PC-3 (cell line): Measurements from ENCODE around the gene CADM4. TPM values are rescaled to one million over a fixed set of nuclear protein-coding genes. Genes with fewer than 3 reads are reported as not detected.

ENCODE experiments used
- ATAC-seq: fragments of 200-7000 bp; cut with Tn5 transposase; 2 replicates; pipeline ENCODE4 v1.9.1; 2020; ENCODE audit warnings: mild to moderate bottlenecking, moderate library complexity
- Bru-seq: library from RNA; stranded (reverse); fragments of 400-500 nt; gene quantifications from one replicate; lab custom pipeline; 2021; lab: Mats Ljungman, UMichigan
- BruChase-seq, 2 experiments: library from RNA; stranded (reverse); fragments of 400-500 nt; gene quantifications; one replicate each; lab custom pipeline; 2021; lab: Mats Ljungman, UMichigan
- BruUV-seq: library from RNA; stranded (reverse); fragments of 400-500 nt; replicated peaks from 2 replicates; lab custom pipeline; 2021; lab: Mats Ljungman, UMichigan
- CTCF ChIA-PET: fragments of 300-600 bp; sonication (Branson Sonifier 250); formaldehyde crosslinking; loops from one replicate; lab custom pipeline; 2022; ENCODE audit warnings: antibody characterized with exemption; lab: Charles Lee
- POLR2A ChIA-PET: fragments of 300-600 bp; sonication (Branson Sonifier 250); formaldehyde crosslinking; loops from one replicate; lab custom pipeline; 2022; ENCODE audit warnings: antibody characterized with exemption; ENCODE audit not compliant: unreplicated experiment; lab: Charles Lee
- DNase-seq: peaks from one replicate; pipeline ENCODE4 v3.0.0-alpha.2; 2015
- H2AFZ ChIP-seq: fragments of 300-600 bp; sonication (generic); 2 replicates; pipeline ENCODE4 v1.6.0; 2016; ENCODE audit warnings: antibody characterized with exemption, low read length
- H3F3A ChIP-seq: fragments of 300-600 bp; sonication (generic); one replicate; pipeline ENCODE4 v1.6.0; 2017; ENCODE audit warnings: antibody characterized with exemption, low read length, control low read depth, mild to moderate bottlenecking; ENCODE audit not compliant: unreplicated experiment
- H3K27ac ChIP-seq: fragments of 300-600 bp; sonication (generic); 2 replicates; pipeline ENCODE4 v1.5.1; 2016; ENCODE audit warnings: mild to moderate bottlenecking, low read length
- H3K27me3 ChIP-seq: fragments of 300-600 bp; sonication (generic); 2 replicates; pipeline ENCODE4 v1.6.1; 2016; ENCODE audit warnings: low read length, mixed read lengths
- H3K36me3 ChIP-seq: fragments of 300-600 bp; sonication (generic); 2 replicates; pipeline ENCODE4 v1.6.1; 2016; ENCODE audit warnings: low read depth, mixed run types, low read length, mixed read lengths
- H3K4me1 ChIP-seq: fragments of 300-600 bp; sonication (generic); 2 replicates; pipeline ENCODE4 v1.5.1; 2016; ENCODE audit warnings: low read length; ENCODE audit not compliant: insufficient read depth
- H3K4me2 ChIP-seq: fragments of 300-600 bp; sonication (generic); 2 replicates; pipeline ENCODE4 v1.6.0; 2016; ENCODE audit warnings: low read length
- H3K4me3 ChIP-seq: fragments of 300-600 bp; sonication (generic); 2 replicates; pipeline ENCODE4 v1.5.1; 2016; ENCODE audit warnings: mild to moderate bottlenecking, low read length, mixed read lengths
- H3K79me2 ChIP-seq: fragments of 300-600 bp; sonication (generic); 2 replicates; pipeline ENCODE4 v1.6.1; 2017; ENCODE audit warnings: low read length, mixed read lengths
- H3K9ac ChIP-seq: fragments of 300-600 bp; sonication (generic); 2 replicates; pipeline ENCODE4 v1.6.0; 2016; ENCODE audit warnings: mild to moderate bottlenecking, low read length
- H3K9me2 ChIP-seq: fragments of 300-600 bp; sonication (generic); replicated peaks from 2 replicates; pipeline ENCODE4 v1.6.1; 2016; ENCODE audit warnings: mixed run types, low read length, mixed read lengths
- H3K9me3 ChIP-seq: fragments of 300-600 bp; sonication (generic); 2 replicates; pipeline ENCODE4 v1.6.1; 2016; ENCODE audit warnings: low read length, mixed read lengths
- H4K20me1 ChIP-seq: fragments of 300-600 bp; sonication (generic); 2 replicates; pipeline ENCODE4 v1.6.1; 2016; ENCODE audit warnings: low read length, mixed read lengths
- CTCF ChIP-seq: fragments of 300-600 bp; sonication (generic); conservative IDR thresholded peaks from 2 replicates; pipeline ENCODE4 v1.5.1; 2017; ENCODE audit warnings: antibody characterized with exemption, low read depth, mild to moderate bottlenecking, low read length
- EZH2 ChIP-seq: fragments of 300-600 bp; sonication (generic); IDR thresholded peaks from one replicate; pipeline ENCODE4 v1.6.1; 2017; ENCODE audit warnings: antibody characterized with exemption, mild to moderate bottlenecking, low read length; ENCODE audit not compliant: unreplicated experiment
- EZH2phosphoT487 ChIP-seq: fragments of 300-600 bp; sonication (generic); IDR thresholded peaks from 2 replicates; pipeline ENCODE4 v1.6.1; 2018; ENCODE audit warnings: mild to moderate bottlenecking, antibody characterized with exemption, low read length, borderline replicate concordance
- intact Hi-C: fragments of 100-400 bp; cut with micrococcal nuclease; formaldehyde crosslinking; loops from 2 replicates; pipeline ENCODE4 v1.9.0; 2023
- long read RNA-seq: library from polyadenylated mRNA; unstranded; transcript quantifications from one replicate; pipeline ENCODE4 v2.0.0, GENCODE V29; 2021; ENCODE audit not compliant: unreplicated experiment
- total RNA-seq: library from RNA; depleted of rRNA; stranded (reverse); fragments of >200 nt; gene quantifications from 2 replicates; pipeline ENCODE4 v1.2.3, GENCODE V29; 2014; rRNA removed

Gene CADM4
- total RNA-seq (13.7 and 15.0 TPM in 2 replicates), Bru-seq, nascent RNA (percentile 40 among the genes with signal in this experiment), BruChase-seq, experiment 1, labeled RNA remaining after a 6-hour chase (percentile 46 among the genes with signal in this experiment), BruChase-seq, experiment 2, labeled RNA remaining after a 2-hour chase (percentile 45 among the genes with signal in this experiment)
- long read RNA-seq, partial matches to known transcripts, result 3 of 6 reads
- long read RNA-seq, other reads (novel, unspliced or antisense), result 2 of 6 reads

- peak within 1 kb of the TSS; percentile 84 for H3K4me2 ChIP-seq
- no peaks in the 10 kb centered on the region for H4K20me1 ChIP-seq
- no peaks in the 10 kb centered on the region for H3K27me3 ChIP-seq
- H3K4me3 ChIP-seq, result peak within 1 kb of the TSS; percentile 61
- no peak for TF ChIP-seq EZH2
- TF ChIP-seq EZH2phosphoT487, result no peak
- TF ChIP-seq CTCF, result no peak
- no peaks in the 10 kb centered on the region for H3K79me2 ChIP-seq
- POLR2A ChIA-PET, result no interaction called here
- no peaks in the 10 kb centered on the region for H3K9me2 ChIP-seq
- no peak within 1 kb of the TSS for H3K9ac ChIP-seq
- ATAC-seq (peak; percentile 78), DNase-seq (no peak)
- CTCF ChIA-PET, result no interaction called here
- intact Hi-C loops, result no loop called here
- no peaks in the 10 kb centered on the region for H3K36me3 ChIP-seq
- peak within 1 kb of the TSS; percentile 82 for H2AFZ ChIP-seq
- no peak within 1 kb of the TSS for H3K27ac ChIP-seq
- no peaks in the 10 kb centered on the region for H3K9me3 ChIP-seq
- no TSS peak for BruUV-seq
- H3K4me1 ChIP-seq, result no peaks in the 10 kb centered on the region; the same call in 1 of the 2 replicates
- no peaks in the 10 kb centered on the region for H3F3A ChIP-seq
Measured at GRCh38 chr19:43639519-43640423, at the start of gene CADM4. Gene CADM4 (minus strand): TSS chr19:43639850. CDS start chr19:43639790, 60 bp downstream.

- Histone ChIP-seq H3K9me3 (no peaks in the 10 kb centered on the region), H2AFZ (no peak overlapping the region), H3K4me1 (no peaks in the 10 kb centered on the region; the same call in 1 of the 2 replicates), H3K4me2 (no peak overlapping the region), H3F3A (no peaks in the 10 kb centered on the region), H3K9me2 (no peaks in the 10 kb centered on the region), H3K36me3 (no peaks in the 10 kb centered on the region), H3K4me3 (no peak overlapping the region), H4K20me1 (no peaks in the 10 kb centered on the region), H3K79me2 (no peaks in the 10 kb centered on the region), H3K27me3 (no peaks in the 10 kb centered on the region), H3K27ac (no peak overlapping the region), H3K9ac (no peak overlapping the region)
- no peak for ATAC-seq
- BruUV-seq, result no TSS peak
- no peak for TF ChIP-seq CTCF
- no peak for TF ChIP-seq EZH2phosphoT487
- TF ChIP-seq EZH2, result no peak
- intact Hi-C loops, result no loop called here
- ChIA-PET CTCF (no interaction called here), POLR2A (no interaction called here)
- DNase-seq, result no peak
Measured at GRCh38 chr19:43688059-43688701, 48.5 kb upstream of the CADM4 start.
